COLO668 (cell line): ENCODE measurements around the gene GRM1.
"Not testable (repeated sequence)": the region's sequence is repeated elsewhere in the genome, so short reads cannot be mapped to it uniquely, and the experiment has no call there.

Experiments used
- DNase-seq: peaks from one replicate; lab custom pipeline; 2025; ENCODE audit not compliant: unreplicated experiment; lab: John Stamatoyannopoulos, UW

GRM1 gene

GRCh38 chr6:146191166-146191565 is 162.3 kb downstream of the GRM1 start:
- DNase-seq, result no peak

GRCh38 chr6:146191612-146192011 is 162.8 kb downstream of the GRM1 start:
- no peak for DNase-seq

- DNase-seq, result no peak
These were observed 165.6 kb downstream of the GRM1 start for GRCh38 chr6:146194434-146194833.

GRCh38 chr6:146200176-146200575 is 171.3 kb downstream of the GRM1 start:
- DNase-seq, result no peak

GRCh38 chr6:146202570-146202969 is 173.7 kb downstream of the GRM1 start:
- DNase-seq, result no peak

- DNase-seq, result no peak
These were observed 181.1 kb downstream of the GRM1 start for GRCh38 chr6:146209942-146210341.

GRCh38 chr6:146210406-146211083 is 181.7 kb downstream of the GRM1 start:
- no peak for DNase-seq

GRCh38 chr6:146211646-146212045 is 182.8 kb downstream of the GRM1 start:
- DNase-seq, result no peak

- no peak for DNase-seq
These were observed 183.9 kb downstream of the GRM1 start for GRCh38 chr6:146212781-146213180.

GRCh38 chr6:146219101-146219500 is 190.2 kb downstream of the GRM1 start:
- DNase-seq, result no peak

GRCh38 chr6:146224449-146224848 is 195.6 kb downstream of the GRM1 start:
- DNase-seq, result no peak

GRCh38 chr6:146224988-146225387 is 196.1 kb downstream of the GRM1 start:
- DNase-seq, result no peak

GRCh38 chr6:146240322-146240721 is 211.5 kb downstream of the GRM1 start:
- DNase-seq, result no peak

GRCh38 chr6:146240807-146241206 is 211.9 kb downstream of the GRM1 start:
- no peak for DNase-seq

GRCh38 chr6:146243646-146244045 is 214.8 kb downstream of the GRM1 start:
- not testable (repeated sequence) for DNase-seq

GRCh38 chr6:146244630-146245143 is 215.8 kb downstream of the GRM1 start:
- no peak for DNase-seq

- DNase-seq, result no peak
These were observed 217.2 kb downstream of the GRM1 start for GRCh38 chr6:146246028-146246427.

- no peak for DNase-seq
These were observed 224.8 kb downstream of the GRM1 start for GRCh38 chr6:146253691-146254090.

GRCh38 chr6:146258206-146258605 is 229.3 kb downstream of the GRM1 start:
- DNase-seq, result no peak

GRCh38 chr6:146260886-146261285 is 232.0 kb downstream of the GRM1 start:
- DNase-seq, result no peak

GRCh38 chr6:146265056-146265455 is 236.2 kb downstream of the GRM1 start:
- no peak for DNase-seq

GRCh38 chr6:146267447-146267846 is 238.6 kb downstream of the GRM1 start:
- no peak for DNase-seq

GRCh38 chr6:146267946-146268345 is 239.1 kb downstream of the GRM1 start:
- no peak for DNase-seq
